Heart left ventricle (tissue), 16 donors: ENCODE measurements around the gene TGFBR3L. TPM values are rescaled to one million over a fixed set of nuclear protein-coding genes. Genes with fewer than 3 reads are reported as not detected.
A peak's percentile ranks its signal among the peaks of the same experiment; 100 is the strongest.
"Not testable (repeated sequence)": the region's sequence is repeated elsewhere in the genome, so short reads cannot be mapped to it uniquely, and the experiment has no call there.

Experiments used
- ATAC-seq, 4 donors: fragments of 200-7000 bp; cut with Tn5 transposase; one replicate each; pipeline ENCODE4 v1.9.1; 2020 to 2022; ENCODE audit warnings: moderate library complexity in 4 of 4, mild to moderate bottlenecking in 3 of 4, moderate number of reproducible peaks in 1 of 4
- DNase-seq, 5 donors: peaks; one replicate each; pipeline ENCODE4 v3.0.0-alpha.2; 2020
- H3K27ac ChIP-seq, 12 donors: fragments of 200-600 bp; sonication (generic) in 4 of 12; one replicate each; pipeline versions ENCODE4 v1.5.0 to v1.8.0; 2016 to 2022; ENCODE audit warnings: mild to moderate bottlenecking in 2 of 12
- H3K27me3 ChIP-seq, 9 donors: fragments of 200-600 bp; sonication (generic) in 2 of 9; one replicate each; pipeline versions ENCODE4 v1.5.1 to v1.8.0; 2016 to 2022; ENCODE audit warnings: mild to moderate bottlenecking in 3 of 9
- H3K36me3 ChIP-seq, 9 donors: fragments of 200-600 bp; sonication (generic) in 2 of 9; one replicate each; pipeline versions ENCODE4 v1.5.0 to v1.8.0; 2018 to 2022; ENCODE audit warnings: mild to moderate bottlenecking in 2 of 9
- H3K4me1 ChIP-seq, 12 donors: fragments of 200-600 bp; sonication (generic) in 4 of 12; one replicate each; pipeline versions ENCODE4 v1.5.0 to v1.8.0; 2016 to 2022; ENCODE audit warnings: mild to moderate bottlenecking in 3 of 12
- H3K4me3 ChIP-seq, 12 donors: fragments of 200-600 bp; sonication (generic) in 4 of 12; one replicate each; pipeline versions ENCODE4 v1.5.0 to v1.8.0; 2017 to 2022; ENCODE audit warnings: mild to moderate bottlenecking in 9 of 12, moderate library complexity in 4 of 12
- H3K9me3 ChIP-seq, 12 donors: fragments of 200-600 bp; sonication (generic) in 4 of 12; one replicate each; pipeline versions ENCODE4 v1.5.0 to v1.8.0; 2016 to 2022; ENCODE audit warnings: mild to moderate bottlenecking in 1 of 12
- CTCF ChIP-seq, 12 donors: fragments of 200-600 bp; sonication (generic) in 4 of 12; IDR thresholded peaks; one replicate each; pipeline versions ENCODE4 v1.5.0 to v1.8.0; 2018 to 2022; ENCODE audit warnings: antibody characterized with exemption in 12 of 12, mild to moderate bottlenecking in 5 of 12
- POLR2A ChIP-seq, 2 donors: fragments of 450-650 bp; IDR thresholded peaks; one replicate each; pipeline ENCODE4 v1.6.1; 2017; ENCODE audit warnings: antibody characterized with exemption in 2 of 2, mild to moderate bottlenecking in 2 of 2, moderate library complexity in 2 of 2
- WGBS, 4 donors: extraction: QIAGEN DNeasy Blood & Tissue Kit in 2 of 4; methylation state at CpG; one replicate each; pipeline versions ENCODE4 v1.1.5 to v1.1.7; 2013 to 2018; 5-methylcytosine and 5-hydroxymethylcytosine counted together
- intact Hi-C, 10 donors: fragments of 100-400 bp; cut with DNase I; formaldehyde crosslinking; loops; one replicate each; pipeline versions ENCODE4 v1.11.1 to v1.14.2; 2022
- polyA plus RNA-seq, 2 donors: library from polyadenylated mRNA; stranded (reverse); fragments of 200-250 nt; gene quantifications; one replicate each; pipeline ENCODE4 v1.2.3, GENCODE V29; 2013
- total RNA-seq, 9 donors: library from RNA; depleted of rRNA in 2 of 9; stranded (reverse); fragments of >200 nt in 2 of 9; fragmentation: NEBNext Ultra II Directional in 3 of 9; extraction: Animal tissue kit (Norgen Biotek cat#: 25700) in 3 of 9; gene quantifications; one replicate each; pipeline versions ENCODE4 v1.1.0 to v1.2.4, GENCODE V29; 2016 to 2023
- donor health status: ischemic (EF 13 %, LVEDD 7.1; RV severe dilation, severe dysfunction).
- donor health status: healthy with polysubstance abuse.
- donor health status: DM: no; HTN: yes; CAD: no.
- donor health status: DM: no; HTN: no; CAD: no.
- donor health status: ischemic (EF 25% LVEDD 6.9; RV normal size, moderate dysfunction).
- donor health status: ischemic (EF 25% LVEDD 5.7; RV mildly dilated, moderate dysfunction).
- donor health status: healthy.
- donor health status: DM: yes; HTN: yes; CAD: no.
- donor health status: ischemic (EF 35%, LVEDD 5.7; RV mildly dilated, moderate dysfunction).
- donor health status: nonischemic (EF 11% LVEDD 7.7; RV severe dilation, severe dysfunction).
- donor health status: DM: yes; HTN: yes; CAD: no.
- donor health status: PGD.
- donor health status: ischemic (EF 29% LVEDD 5.4; RV normal size, mild dysfunction).
- donor health status: nonischemic (EF 23%, LVEDD 6.1; RV moderate dilation, normal function).

The TGFBR3L gene
- total and polyA plus RNA-seq, 11 donors, result 0.76 to 41.2 (median 6.8) TPM

GRCh38 chr19:7888826-7889217 lies 25.8 kb upstream of the TGFBR3L start:
- Histone ChIP-seq H3K9me3 (no peaks in the 10 kb centered on the region), H3K27ac (no peak overlapping the region), H3K36me3 (no peaks in the 10 kb centered on the region), H3K4me3 (peak overlapping the region in 10 of 12 donors; percentile 1 to 52 (median 39)), H3K4me1 (peaks cover 0 to 7% (median 0%) of the 10 kb centered on the region in 12 donors), H3K27me3 (peaks cover 4 to 38% (median 10%) of the 10 kb centered on the region in 9 donors)
- WGBS, 4 donors, result 51 to 80% (median 77%) methylated on average over 3 to 8 of the region's 8 CpGs
- DNase-seq (no peak), ATAC-seq (no peak)
- TF ChIP-seq CTCF (IDR thresholded peaks at IDR 0.05) (no peak), POLR2A (IDR thresholded peaks at IDR 0.05) (no peak)
- intact Hi-C loops, result no loop called here

- H3K27me3 ChIP-seq, result peaks cover 0 to 35% (median 3%) of the 10 kb centered on the region in 9 donors
- H3K4me3 ChIP-seq, H3K36me3 ChIP-seq, H3K4me1 ChIP-seq, intact Hi-C loops, H3K9me3 ChIP-seq, ATAC-seq, H3K27ac ChIP-seq, DNase-seq: not testable (repeated sequence)
- WGBS, 4 donors, result 82 to 84% (median 83%) methylated on average over 18 of the region's 18 CpGs
These were observed 21.1 kb upstream of the TGFBR3L start for GRCh38 chr19:7893362-7894101.

- no peaks in the 10 kb centered on the region for H3K36me3 ChIP-seq
These were observed 19.9 kb upstream of the TGFBR3L start for GRCh38 chr19:7894612-7895309.

GRCh38 chr19:7895565-7895964 lies 19.1 kb upstream of the TGFBR3L start:
- Histone ChIP-seq H3K4me3 (no peak overlapping the region), H3K4me1 (no peaks in the 10 kb centered on the region), H3K27ac (no peak overlapping the region), H3K27me3 (peaks cover 0 to 31% (median 0%) of the 10 kb centered on the region in 9 donors), H3K9me3 (no peaks in the 10 kb centered on the region), H3K36me3 (no peaks in the 10 kb centered on the region)
- DNase-seq, result no peak
- WGBS, 4 donors, result 85 to 90% (median 88%) methylated on average over 13 of the region's 13 CpGs
- intact Hi-C loops, result no loop called here
- no peak for ATAC-seq
- TF ChIP-seq POLR2A (IDR thresholded peaks at IDR 0.05) (no peak), CTCF (IDR thresholded peaks at IDR 0.05) (no peak)

More at GRCh38 chr19:7894612-7895309, 19.9 kb upstream of the TGFBR3L start:
- WGBS, 4 donors, result 58 to 67% (median 63%) methylated on average over 17 to 18 of the region's 18 CpGs
- intact Hi-C loops, result no loop called here
- no peak for TF ChIP-seq POLR2A (IDR thresholded peaks at IDR 0.05)
- TF ChIP-seq CTCF (IDR thresholded peaks at IDR 0.05), result no peak
- Histone ChIP-seq H3K4me3 (no peak overlapping the region), H3K27me3 (peaks cover 0 to 31% (median 0%) of the 10 kb centered on the region in 9 donors), H3K4me1 (no peaks in the 10 kb centered on the region), H3K9me3 (no peaks in the 10 kb centered on the region), H3K27ac (no peak overlapping the region)
- peak in 2 of 4 donors; percentile 11 to 16 for ATAC-seq
- DNase-seq, result no peak
